Measurements from ENCODE around the gene NGB. TPM values are rescaled to one million over a fixed set of nuclear protein-coding genes. Genes with fewer than 3 reads are reported as not detected.
A peak's percentile ranks its signal among the peaks of the same experiment; 100 is the strongest.

NGB gene
- total RNA-seq, 2 donors from 2014 or later: not detected

DNA sequence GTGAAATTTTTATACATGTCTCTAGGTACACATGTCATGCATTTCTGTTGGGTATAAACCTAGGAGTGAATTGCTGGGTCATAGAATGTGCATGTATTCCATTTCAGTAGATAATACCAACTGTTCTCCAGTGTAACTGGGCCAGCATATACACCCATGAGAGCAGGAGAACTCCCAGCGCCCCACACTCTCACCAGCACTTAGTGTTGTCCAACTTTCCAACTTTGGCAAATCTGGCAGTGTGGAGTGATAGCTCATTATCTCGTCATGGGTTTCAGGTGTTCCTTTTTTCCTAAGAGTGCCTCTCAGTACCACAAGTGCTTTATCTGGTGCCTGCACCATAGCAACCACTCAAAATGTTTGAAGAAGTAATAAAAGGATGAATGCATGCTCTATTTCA is 40.1 kb downstream of the NGB start:
- Mint-ChIP-seq H3K4me3 (no peak overlapping the region), H3K9me3 (no peaks in the 10 kb centered on the region), H3K36me3 (ENCODE audit: low read depth) (no peaks in the 10 kb centered on the region), H3K27me3 (ENCODE audit: insufficient read depth) (peaks cover 7% of the 10 kb centered on the region), H3K27ac (no peak overlapping the region), H3K4me1 (no peaks in the 10 kb centered on the region)
- H3K27me3 ChIP-seq (ENCODE audit: control insufficient read depth, insufficient read depth, low read length, poor library complexity, severe bottlenecking): no peaks in the 10 kb centered on the region
- WGBS, 2 experiments (ENCODE audit: insufficient coverage in 1 of 2, insufficient read length in 1 of 2): 94 to 100% methylated on average over 1 to 2 of the region's 2 CpGs
- H3K9me3 ChIP-seq (ENCODE audit: control insufficient read depth, low read length): no peaks in the 10 kb centered on the region
- H3K4me1 ChIP-seq (ENCODE audit: control insufficient read depth, insufficient read depth, low read length): no peaks in the 10 kb centered on the region
- TF ChIP-seq, protein P1, sequence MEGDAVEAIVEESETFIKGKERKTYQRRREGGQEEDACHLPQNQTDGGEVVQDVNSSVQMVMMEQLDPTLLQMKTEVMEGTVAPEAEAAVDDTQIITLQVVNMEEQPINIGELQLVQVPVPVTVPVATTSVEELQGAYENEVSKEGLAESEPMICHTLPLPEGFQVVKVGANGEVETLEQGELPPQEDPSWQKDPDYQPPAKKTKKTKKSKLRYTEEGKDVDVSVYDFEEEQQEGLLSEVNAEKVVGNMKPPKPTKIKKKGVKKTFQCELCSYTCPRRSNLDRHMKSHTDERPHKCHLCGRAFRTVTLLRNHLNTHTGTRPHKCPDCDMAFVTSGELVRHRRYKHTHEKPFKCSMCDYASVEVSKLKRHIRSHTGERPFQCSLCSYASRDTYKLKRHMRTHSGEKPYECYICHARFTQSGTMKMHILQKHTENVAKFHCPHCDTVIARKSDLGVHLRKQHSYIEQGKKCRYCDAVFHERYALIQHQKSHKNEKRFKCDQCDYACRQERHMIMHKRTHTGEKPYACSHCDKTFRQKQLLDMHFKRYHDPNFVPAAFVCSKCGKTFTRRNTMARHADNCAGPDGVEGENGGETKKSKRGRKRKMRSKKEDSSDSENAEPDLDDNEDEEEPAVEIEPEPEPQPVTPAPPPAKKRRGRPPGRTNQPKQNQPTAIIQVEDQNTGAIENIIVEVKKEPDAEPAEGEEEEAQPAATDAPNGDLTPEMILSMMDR (conservative IDR thresholded peaks at IDR 0.05): no peak
- DNase-seq: no peak
- no peaks in the 10 kb centered on the region for H3K36me3 ChIP-seq (ENCODE audit: control insufficient read depth, insufficient read depth, low read length)
- no peak overlapping the region for H3K9ac ChIP-seq (ENCODE audit: extremely low read depth, low read length, poor library complexity, severe bottlenecking)
- no peak overlapping the region for H3K27ac ChIP-seq (ENCODE audit: low read depth, low read length)
- H3K4me3 ChIP-seq (ENCODE audit: low read length): no peak overlapping the region

DNA sequence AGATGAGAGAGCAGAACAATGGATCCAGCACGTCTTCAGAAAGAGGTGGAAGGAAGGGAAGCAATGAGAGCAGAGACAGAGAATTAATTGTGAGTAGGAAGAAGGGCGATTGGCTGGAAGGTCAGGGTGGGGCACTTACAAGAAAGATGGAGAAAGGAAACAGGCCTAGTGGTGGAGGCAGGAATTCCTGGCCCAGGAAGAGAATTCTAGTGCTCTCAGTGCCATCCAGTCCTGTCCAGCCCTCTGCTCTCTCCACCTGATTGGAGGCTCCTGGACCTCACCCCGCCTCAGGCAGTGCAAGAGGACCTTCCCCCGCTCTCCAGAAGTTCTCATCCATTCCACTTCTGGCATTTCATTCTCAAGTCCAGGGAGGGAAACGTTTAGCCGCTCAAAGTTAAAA is 43.0 kb downstream of the NGB start:
- no peaks in the 10 kb centered on the region for H3K9me3 ChIP-seq (ENCODE audit: control insufficient read depth, low read length)
- no peak overlapping the region for H3K4me3 ChIP-seq (ENCODE audit: low read length)
- Mint-ChIP-seq H3K4me3 (no peak overlapping the region), H3K27me3 (ENCODE audit: insufficient read depth) (peaks cover 7% of the 10 kb centered on the region), H3K36me3 (ENCODE audit: low read depth) (no peaks in the 10 kb centered on the region), H3K27ac (no peak overlapping the region), H3K4me1 (peaks cover 13% of the 10 kb centered on the region), H3K9me3 (no peaks in the 10 kb centered on the region)
- WGBS, 2 experiments (ENCODE audit: insufficient coverage in 1 of 2, insufficient read length in 1 of 2): 81 to 86% methylated on average over 2 to 6 of the region's 6 CpGs
- H3K27ac ChIP-seq (ENCODE audit: low read depth, low read length): no peak overlapping the region
- no peaks in the 10 kb centered on the region for H3K27me3 ChIP-seq (ENCODE audit: control insufficient read depth, insufficient read depth, low read length, poor library complexity, severe bottlenecking)
- TF ChIP-seq, protein P1 (conservative IDR thresholded peaks at IDR 0.05): peak; percentile 53
- H3K9ac ChIP-seq (ENCODE audit: extremely low read depth, low read length, poor library complexity, severe bottlenecking): no peak overlapping the region
- H3K36me3 ChIP-seq (ENCODE audit: control insufficient read depth, insufficient read depth, low read length): no peaks in the 10 kb centered on the region
- no peak for DNase-seq
- H3K4me1 ChIP-seq (ENCODE audit: control insufficient read depth, insufficient read depth, low read length): peaks cover 7% of the 10 kb centered on the region

DNA sequence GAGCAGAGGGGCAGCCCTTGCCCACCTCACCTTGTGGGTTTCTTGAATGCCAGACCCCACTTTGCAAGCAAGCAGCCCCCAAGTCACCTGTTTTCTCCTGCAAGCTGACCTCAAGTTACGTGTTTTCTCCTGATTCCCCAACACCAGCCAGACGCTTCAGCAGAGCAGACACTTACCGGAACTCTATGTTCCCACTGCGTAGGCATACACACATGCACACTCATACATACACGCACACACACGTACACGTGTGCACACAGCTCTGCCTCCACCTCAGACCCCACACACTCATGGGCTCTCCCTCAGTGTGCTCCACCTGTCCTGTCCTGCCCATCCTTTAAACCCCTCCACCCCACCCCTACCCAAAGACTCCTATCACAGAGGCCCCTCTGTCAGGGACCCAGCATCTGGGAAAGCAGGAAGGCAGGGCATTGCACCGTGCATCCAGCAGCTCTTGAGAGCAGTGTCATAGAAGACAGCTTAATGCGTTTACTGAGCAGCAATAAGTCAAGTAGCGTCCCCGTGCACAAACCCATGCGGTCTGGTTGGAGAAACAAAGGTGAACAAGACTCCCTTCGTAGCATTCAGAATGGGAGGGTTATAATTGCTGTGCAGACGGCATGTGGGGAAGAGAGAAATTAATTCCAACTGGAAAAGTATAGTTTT is 45.0 kb downstream of the NGB start:
- no peak for DNase-seq

More for the DNA sequence above, 45.0 kb downstream of the NGB start:
- no peaks in the 10 kb centered on the region for H3K36me3 ChIP-seq (ENCODE audit: control insufficient read depth, insufficient read depth, low read length)
- Mint-ChIP-seq H3K9me3 (no peaks in the 10 kb centered on the region), H3K27ac (no peak overlapping the region), H3K36me3 (ENCODE audit: low read depth) (no peaks in the 10 kb centered on the region), H3K27me3 (ENCODE audit: insufficient read depth) (peaks cover 2% of the 10 kb centered on the region), H3K4me1 (peaks cover 28% of the 10 kb centered on the region), H3K4me3 (no peak overlapping the region)
- no peaks in the 10 kb centered on the region for H3K27me3 ChIP-seq (ENCODE audit: control insufficient read depth, insufficient read depth, low read length, poor library complexity, severe bottlenecking)
- no peak overlapping the region for H3K9ac ChIP-seq (ENCODE audit: extremely low read depth, low read length, poor library complexity, severe bottlenecking)
- 89 to 92% methylated on average over 13 to 14 of the region's 14 CpGs for whole genome bisulfite sequencing, 2 experiments (ENCODE audit: insufficient coverage in 1 of 2, insufficient read length in 1 of 2)
- no peaks in the 10 kb centered on the region for H3K9me3 ChIP-seq (ENCODE audit: control insufficient read depth, low read length)
- H3K27ac ChIP-seq (ENCODE audit: low read depth, low read length): no peak overlapping the region
- TF ChIP-seq, protein P1 (conservative IDR thresholded peaks at IDR 0.05): no peak
- H3K4me3 ChIP-seq (ENCODE audit: low read length): no peak overlapping the region
- peaks cover 12% of the 10 kb centered on the region for H3K4me1 ChIP-seq (ENCODE audit: control insufficient read depth, insufficient read depth, low read length)

All from endodermal cell (in vitro differentiated cells).